Parathyroid adenoma (tissue), 2 donors: ENCODE data around the gene TXLNA.
"Not testable (repeated sequence)": the region's sequence is repeated elsewhere in the genome, so short reads cannot be mapped to it uniquely, and the experiment has no call there.

Experiments
- H2AFZ ChIP-seq: fragments of 300-600 bp; sonication (generic); one replicate; pipeline ENCODE4 v1.7.0; 2017; ENCODE audit warnings: antibody characterized with exemption, mild to moderate bottlenecking
- H3K27ac ChIP-seq: fragments of 300-600 bp; sonication (generic); one replicate; pipeline ENCODE4 v1.7.0; 2017
- H3K27me3 ChIP-seq: fragments of 300-600 bp; sonication (generic); one replicate; pipeline ENCODE4 v1.7.0; 2017; ENCODE audit warnings: low read length; ENCODE audit not compliant: control insufficient read depth, insufficient read depth
- H3K36me3 ChIP-seq: fragments of 300-600 bp; sonication (generic); one replicate; pipeline ENCODE4 v1.7.0; 2017; ENCODE audit warnings: low read length; ENCODE audit not compliant: control insufficient read depth, insufficient read depth
- H3K4me1 ChIP-seq: fragments of 300-600 bp; sonication (generic); one replicate; pipeline ENCODE4 v1.7.0; 2017; ENCODE audit warnings: control low read depth
- H3K4me2 ChIP-seq: fragments of 300-600 bp; sonication (generic); one replicate; pipeline ENCODE4 v1.7.0; 2017; ENCODE audit warnings: low read length
- H3K4me3 ChIP-seq: fragments of 300-600 bp; sonication (generic); one replicate; pipeline ENCODE4 v1.7.0; 2017; ENCODE audit warnings: low read depth, low read length
- H3K79me2 ChIP-seq: fragments of 300-600 bp; sonication (generic); one replicate; pipeline ENCODE4 v1.7.0; 2017; ENCODE audit warnings: control low read depth
- H3K9ac ChIP-seq: fragments of 300-600 bp; sonication (generic); one replicate; pipeline ENCODE4 v1.7.0; 2017; ENCODE audit warnings: mild to moderate bottlenecking
- H3K9me3 ChIP-seq: fragments of 300-600 bp; sonication (generic); one replicate; pipeline ENCODE4 v1.7.0; 2017; ENCODE audit warnings: low read length; ENCODE audit not compliant: control insufficient read depth
- CTCF ChIP-seq: fragments of 300-600 bp; sonication (generic); IDR thresholded peaks from one replicate; pipeline ENCODE4 v1.7.0; 2017; ENCODE audit warnings: antibody characterized with exemption, mild to moderate bottlenecking
- donor health status: primary hyperparathyroidism.

TXLNA gene

GRCh38 chr1:32144033-32144432 lies 35.4 kb upstream of the TXLNA start:
- H3K27ac ChIP-seq, result no peak overlapping the region
- H3K27me3 ChIP-seq, result no peaks in the 10 kb centered on the region
- H3K4me3 ChIP-seq, result no peak overlapping the region
- TF ChIP-seq CTCF, result no peak
- H2AFZ ChIP-seq, result no peak overlapping the region
- peaks cover 27% of the 10 kb centered on the region for H3K79me2 ChIP-seq
- H3K9ac ChIP-seq, result no peak overlapping the region
- H3K9me3 ChIP-seq, result no peaks in the 10 kb centered on the region
- no peaks in the 10 kb centered on the region for H3K36me3 ChIP-seq
- no peaks in the 10 kb centered on the region for H3K4me1 ChIP-seq
- no peak overlapping the region for H3K4me2 ChIP-seq

- not testable (repeated sequence) for H3K36me3 ChIP-seq, H3K27me3 ChIP-seq, H3K9me3 ChIP-seq, H3K4me3 ChIP-seq, H3K9ac ChIP-seq, H3K27ac ChIP-seq, H3K4me1 ChIP-seq, H3K4me2 ChIP-seq, H2AFZ ChIP-seq
- H3K79me2 ChIP-seq, result peaks cover 39% of the 10 kb centered on the region
Measured at GRCh38 chr1:32147799-32148198, 31.7 kb upstream of the TXLNA start.

- Histone ChIP-seq H3K4me3 (no peak overlapping the region), H3K9ac (no peak overlapping the region), H3K4me2 (no peak overlapping the region), H3K27ac (no peak overlapping the region), H3K4me1 (no peaks in the 10 kb centered on the region), H3K79me2 (peaks cover 41% of the 10 kb centered on the region), H3K27me3 (no peaks in the 10 kb centered on the region), H2AFZ (no peak overlapping the region), H3K9me3 (no peaks in the 10 kb centered on the region), H3K36me3 (no peaks in the 10 kb centered on the region)
- TF ChIP-seq CTCF, result no peak
Measured at GRCh38 chr1:32150847-32151246, 28.6 kb upstream of the TXLNA start.

GRCh38 chr1:32151319-32151787 lies 28.1 kb upstream of the TXLNA start:
- no peaks in the 10 kb centered on the region for H3K27me3 ChIP-seq
- no peak overlapping the region for H3K4me2 ChIP-seq
- peaks cover 41% of the 10 kb centered on the region for H3K79me2 ChIP-seq
- no peak overlapping the region for H3K9ac ChIP-seq
- no peaks in the 10 kb centered on the region for H3K36me3 ChIP-seq
- no peak overlapping the region for H3K27ac ChIP-seq
- H3K9me3 ChIP-seq, result no peaks in the 10 kb centered on the region
- H3K4me3 ChIP-seq, result no peak overlapping the region
- TF ChIP-seq CTCF, result no peak
- H3K4me1 ChIP-seq, result no peaks in the 10 kb centered on the region
- H2AFZ ChIP-seq, result no peak overlapping the region

DNA sequence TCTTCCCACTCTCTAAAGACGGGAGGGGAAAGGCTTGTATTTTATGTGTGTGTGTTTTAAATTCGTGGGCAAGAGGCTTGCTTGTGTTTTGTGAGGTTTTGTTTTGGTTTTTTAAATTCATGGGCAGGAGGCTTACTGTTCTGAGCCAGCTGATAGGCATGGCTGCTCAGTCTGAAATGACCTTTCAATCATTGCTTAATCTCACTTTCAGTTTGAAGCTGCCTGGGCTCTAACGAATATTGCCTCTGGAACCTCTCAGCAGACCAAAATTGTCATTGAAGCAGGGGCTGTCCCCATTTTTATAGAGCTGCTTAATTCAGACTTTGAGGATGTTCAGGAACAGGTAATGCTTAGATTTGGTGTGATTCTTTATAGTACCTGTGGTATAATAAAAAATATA lies 20.3 kb upstream of the TXLNA start:
- Histone ChIP-seq H3K79me2 (no peaks in the 10 kb centered on the region), H3K4me3 (no peak overlapping the region), H3K4me2 (no peak overlapping the region), H3K36me3 (no peaks in the 10 kb centered on the region), H3K27me3 (no peaks in the 10 kb centered on the region), H3K9ac (no peak overlapping the region), H3K4me1 (no peaks in the 10 kb centered on the region), H3K27ac (no peak overlapping the region), H2AFZ (no peak overlapping the region), H3K9me3 (no peaks in the 10 kb centered on the region)
- no peak for TF ChIP-seq CTCF
